Measurements from ENCODE around the gene AIMP1. TPM values are rescaled to one million over a fixed set of nuclear protein-coding genes. Genes with fewer than 3 reads are reported as not detected.

The AIMP1 gene
- total RNA-seq, 4 donors from 2014 or later, result 16.8 to 35.1 (median 22.8) TPM

- no peak for TF ChIP-seq CTCF (IDR thresholded peaks at IDR 0.05; ENCODE audit: low read depth)
These were observed 29.7 kb upstream of the AIMP1 start for GRCh38 chr4:106286611-106287010.

DNA sequence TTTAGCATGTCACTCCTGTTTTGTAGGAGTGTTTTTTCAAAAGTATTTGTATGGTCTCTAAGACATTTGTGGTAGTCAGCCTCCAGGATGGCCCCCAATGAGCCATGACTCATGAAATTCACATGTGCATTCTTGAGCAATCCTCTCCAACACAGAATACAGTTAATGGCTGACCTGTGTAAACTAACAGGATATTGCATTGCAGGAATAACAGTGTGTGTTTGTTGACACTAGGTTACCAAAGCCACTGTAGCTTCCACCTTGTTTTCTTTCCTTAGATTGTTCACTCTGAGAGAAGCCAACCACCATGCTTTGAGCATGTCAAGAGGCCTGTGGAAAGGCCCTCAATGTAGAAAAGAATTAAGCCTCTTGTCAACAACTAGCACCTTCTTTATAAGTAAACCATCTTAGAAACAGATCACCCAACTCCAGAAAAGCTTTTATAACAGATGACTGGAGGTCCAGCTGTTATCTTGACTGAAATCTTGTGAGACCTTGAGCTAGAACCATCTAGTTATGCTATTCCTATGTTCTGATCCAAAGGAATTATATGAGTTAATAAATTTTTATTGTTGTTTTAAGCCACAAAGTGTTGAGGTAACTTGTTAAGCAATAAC lies 28.9 kb upstream of the AIMP1 start:
- TF ChIP-seq CTCF (IDR thresholded peaks at IDR 0.05; ENCODE audit: low read depth), result no peak

GRCh38 chr4:106289737-106290136 lies 26.6 kb upstream of the AIMP1 start:
- no peak for TF ChIP-seq CTCF (IDR thresholded peaks at IDR 0.05; ENCODE audit: low read depth)

- no peak for TF ChIP-seq CTCF (IDR thresholded peaks at IDR 0.05; ENCODE audit: low read depth)
These were observed 24.7 kb upstream of the AIMP1 start for GRCh38 chr4:106291678-106292077.

GRCh38 chr4:106294062-106294461 lies 22.3 kb upstream of the AIMP1 start:
- no peak for TF ChIP-seq CTCF (IDR thresholded peaks at IDR 0.05; ENCODE audit: low read depth)

GRCh38 chr4:106297245-106298035 lies 18.9 kb upstream of the AIMP1 start:
- no peak for TF ChIP-seq CTCF (IDR thresholded peaks at IDR 0.05; ENCODE audit: low read depth)

- TF ChIP-seq CTCF (IDR thresholded peaks at IDR 0.05; ENCODE audit: low read depth), result no peak
These were observed 16.4 kb upstream of the AIMP1 start for GRCh38 chr4:106299977-106300376.
